Chondrocyte (in vitro differentiated cells): ENCODE results near the gene PPP1CB. TPM values are rescaled to one million over a fixed set of nuclear protein-coding genes. Genes with fewer than 3 reads are reported as not detected.

Experiments
- DNase-seq: peaks from one replicate; pipeline ENCODE4 v3.0.0; 2021; ENCODE audit warnings: mixed read lengths, low spot score
- H3K27ac Mint-ChIP-seq: one replicate; pipeline ENCODE4 v1.8.0; 2021; ENCODE audit warnings: mild to moderate bottlenecking, moderate library complexity, mixed read lengths; ENCODE audit not compliant: unreplicated experiment
- H3K27me3 Mint-ChIP-seq: 2 replicates; pipeline ENCODE4 v1.8.0; 2021; ENCODE audit warnings: low read depth, mixed read lengths
- H3K36me3 Mint-ChIP-seq: 2 replicates; pipeline ENCODE4 v1.8.0; 2021; ENCODE audit warnings: low read depth, mixed read lengths
- H3K4me1 Mint-ChIP-seq: 2 replicates; pipeline ENCODE4 v1.8.0; 2021; ENCODE audit warnings: low read depth, mild to moderate bottlenecking, mixed read lengths
- H3K4me3 Mint-ChIP-seq: one replicate; pipeline ENCODE4 v1.8.0; 2021; ENCODE audit warnings: mild to moderate bottlenecking, moderate library complexity, mixed read lengths; ENCODE audit not compliant: unreplicated experiment
- H3K9me3 Mint-ChIP-seq: 2 replicates; pipeline ENCODE4 v1.8.0; 2021; ENCODE audit warnings: low read depth, mixed read lengths
- total RNA-seq: library from RNA; stranded (reverse); gene quantifications from 3 replicates; pipeline ENCODE4 v1.2.1, GENCODE V29; 2021
- TF ChIP-seq, protein P1 (sequence below): fragments of 200-600 bp; sonication (generic); IDR thresholded peaks from 2 replicates; pipeline ENCODE4 v1.5.0; 2021; ENCODE audit warnings: antibody characterized with exemption, mild to moderate bottlenecking, moderate library complexity

The PPP1CB gene
- total RNA-seq, 1 donor from 2014 or later: 447 TPM

DNA sequence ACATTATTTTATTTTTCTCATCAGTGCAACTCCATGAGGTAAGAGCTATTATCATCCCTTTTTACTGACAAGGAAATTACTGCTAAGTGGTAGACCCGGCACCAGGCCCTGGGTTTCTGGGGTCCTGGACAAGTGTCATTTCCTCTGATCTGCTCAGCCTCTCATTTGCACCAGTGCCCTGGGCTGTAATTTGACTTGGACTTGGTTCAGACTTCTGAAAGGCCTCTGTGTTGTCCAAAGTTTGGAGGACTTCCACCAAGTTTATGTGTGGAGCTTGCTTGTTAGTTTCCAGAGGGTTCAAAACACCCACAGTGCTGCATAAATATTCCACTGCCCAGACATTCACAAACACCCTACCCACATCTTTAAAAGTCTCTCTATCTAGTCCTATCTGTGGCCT is 44.0 kb upstream of the PPP1CB start:
- no peak overlapping the region for H3K4me3 Mint-ChIP-seq
- H3K27me3 Mint-ChIP-seq: no peaks in the 10 kb centered on the region
- H3K36me3 Mint-ChIP-seq: peaks cover 4% of the 10 kb centered on the region
- no peak for DNase-seq
- TF ChIP-seq, protein P1, sequence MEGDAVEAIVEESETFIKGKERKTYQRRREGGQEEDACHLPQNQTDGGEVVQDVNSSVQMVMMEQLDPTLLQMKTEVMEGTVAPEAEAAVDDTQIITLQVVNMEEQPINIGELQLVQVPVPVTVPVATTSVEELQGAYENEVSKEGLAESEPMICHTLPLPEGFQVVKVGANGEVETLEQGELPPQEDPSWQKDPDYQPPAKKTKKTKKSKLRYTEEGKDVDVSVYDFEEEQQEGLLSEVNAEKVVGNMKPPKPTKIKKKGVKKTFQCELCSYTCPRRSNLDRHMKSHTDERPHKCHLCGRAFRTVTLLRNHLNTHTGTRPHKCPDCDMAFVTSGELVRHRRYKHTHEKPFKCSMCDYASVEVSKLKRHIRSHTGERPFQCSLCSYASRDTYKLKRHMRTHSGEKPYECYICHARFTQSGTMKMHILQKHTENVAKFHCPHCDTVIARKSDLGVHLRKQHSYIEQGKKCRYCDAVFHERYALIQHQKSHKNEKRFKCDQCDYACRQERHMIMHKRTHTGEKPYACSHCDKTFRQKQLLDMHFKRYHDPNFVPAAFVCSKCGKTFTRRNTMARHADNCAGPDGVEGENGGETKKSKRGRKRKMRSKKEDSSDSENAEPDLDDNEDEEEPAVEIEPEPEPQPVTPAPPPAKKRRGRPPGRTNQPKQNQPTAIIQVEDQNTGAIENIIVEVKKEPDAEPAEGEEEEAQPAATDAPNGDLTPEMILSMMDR: no peak
- H3K4me1 Mint-ChIP-seq: peaks cover 3% of the 10 kb centered on the region
- peaks cover 14% of the 10 kb centered on the region for H3K9me3 Mint-ChIP-seq
- no peak overlapping the region for H3K27ac Mint-ChIP-seq

DNA sequence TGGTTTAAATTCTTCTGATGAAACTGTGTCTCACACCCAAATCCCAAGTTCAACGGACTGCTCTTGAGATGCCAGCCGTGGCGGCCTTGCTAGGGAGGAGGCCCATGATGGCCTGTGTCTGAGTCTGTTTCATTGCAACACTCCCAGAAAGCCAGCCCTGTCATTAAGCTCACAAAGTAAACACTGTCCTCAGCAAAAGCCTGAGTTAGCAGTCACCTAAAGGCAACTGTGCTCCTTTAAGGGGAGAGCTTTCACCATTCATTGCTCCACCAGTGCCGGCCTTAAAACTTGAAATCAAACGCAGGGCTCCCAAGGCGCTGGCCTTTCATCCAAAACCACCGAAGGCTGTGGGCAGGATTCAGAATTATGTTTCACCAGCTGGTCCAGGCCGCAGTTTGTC is 42.5 kb upstream of the PPP1CB start:
- peaks cover 11% of the 10 kb centered on the region for H3K4me1 Mint-ChIP-seq
- H3K4me3 Mint-ChIP-seq: no peak overlapping the region
- H3K27me3 Mint-ChIP-seq: no peaks in the 10 kb centered on the region
- peaks cover 4% of the 10 kb centered on the region for H3K36me3 Mint-ChIP-seq
- DNase-seq: no peak
- H3K27ac Mint-ChIP-seq: no peak overlapping the region
- TF ChIP-seq, protein P1: no peak
- H3K9me3 Mint-ChIP-seq: peaks cover 14% of the 10 kb centered on the region

DNA sequence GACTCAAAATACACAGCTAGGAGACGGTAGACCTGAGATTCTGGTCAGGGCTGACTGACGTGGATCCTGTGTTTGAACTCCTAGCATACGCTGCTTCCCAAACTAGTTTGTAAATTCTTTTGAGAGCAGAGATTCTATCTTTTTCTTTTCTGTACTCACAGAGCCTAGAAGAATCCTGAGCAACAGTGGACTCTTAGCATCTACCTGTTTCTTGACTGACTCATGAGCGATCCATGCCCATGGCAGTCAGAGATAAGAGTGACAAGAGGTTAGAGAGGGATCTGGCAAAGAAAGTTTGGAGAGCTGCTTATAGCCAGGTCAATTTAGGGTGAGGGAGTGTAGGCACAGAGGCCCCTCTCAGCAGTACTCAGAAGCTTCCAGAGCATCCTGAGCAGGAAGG is 41.1 kb upstream of the PPP1CB start:
- no peaks in the 10 kb centered on the region for H3K27me3 Mint-ChIP-seq
- no peak overlapping the region for H3K4me3 Mint-ChIP-seq
- peaks cover 11% of the 10 kb centered on the region for H3K4me1 Mint-ChIP-seq
- peaks cover 3% of the 10 kb centered on the region for H3K36me3 Mint-ChIP-seq
- H3K9me3 Mint-ChIP-seq: peaks cover 4% of the 10 kb centered on the region
- TF ChIP-seq, protein P1: no peak
- H3K27ac Mint-ChIP-seq: no peak overlapping the region
- no peak for DNase-seq

DNA sequence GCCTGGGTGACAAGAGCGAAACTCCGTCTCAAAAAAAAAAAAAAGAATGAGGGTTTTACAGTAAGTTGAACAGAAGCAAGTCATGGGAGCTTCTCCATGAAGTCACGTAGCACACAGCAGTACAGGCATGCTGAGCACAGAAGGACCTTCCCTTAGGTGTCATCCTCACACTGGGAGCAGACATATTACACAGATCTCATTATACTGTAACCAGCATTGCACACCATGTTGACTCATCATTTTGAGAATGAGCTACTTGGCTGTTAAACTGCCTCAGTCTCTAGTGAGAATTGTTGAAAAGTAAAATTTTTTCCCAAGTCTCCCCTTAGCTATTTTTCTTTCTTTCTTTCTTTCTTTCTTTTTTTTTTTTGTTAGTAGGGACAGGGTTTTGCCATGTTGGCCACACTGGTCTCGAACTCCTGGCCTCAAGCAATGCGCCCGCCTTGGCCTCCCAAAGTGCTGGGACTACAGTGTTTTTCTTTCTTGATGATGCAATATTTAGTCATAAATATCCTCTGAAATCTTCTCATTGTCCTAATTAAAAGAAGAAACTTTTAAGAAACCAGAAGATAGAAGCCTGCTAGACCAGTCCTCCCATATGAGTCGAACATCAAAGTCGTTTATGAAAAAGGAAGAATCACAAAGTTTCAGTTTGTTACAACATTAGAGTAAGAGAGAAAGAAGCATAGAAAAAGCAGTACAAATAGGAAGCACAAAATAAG is 37.9 kb upstream of the PPP1CB start:
- Mint-ChIP-seq H3K36me3 (no peaks in the 10 kb centered on the region), H3K4me3 (no peak overlapping the region), H3K9me3 (no peaks in the 10 kb centered on the region), H3K27ac (peak overlapping the region; percentile 74), H3K4me1 (peaks cover 40% of the 10 kb centered on the region), H3K27me3 (no peaks in the 10 kb centered on the region)
- DNase-seq: no peak
- TF ChIP-seq, protein P1: no peak

DNA sequence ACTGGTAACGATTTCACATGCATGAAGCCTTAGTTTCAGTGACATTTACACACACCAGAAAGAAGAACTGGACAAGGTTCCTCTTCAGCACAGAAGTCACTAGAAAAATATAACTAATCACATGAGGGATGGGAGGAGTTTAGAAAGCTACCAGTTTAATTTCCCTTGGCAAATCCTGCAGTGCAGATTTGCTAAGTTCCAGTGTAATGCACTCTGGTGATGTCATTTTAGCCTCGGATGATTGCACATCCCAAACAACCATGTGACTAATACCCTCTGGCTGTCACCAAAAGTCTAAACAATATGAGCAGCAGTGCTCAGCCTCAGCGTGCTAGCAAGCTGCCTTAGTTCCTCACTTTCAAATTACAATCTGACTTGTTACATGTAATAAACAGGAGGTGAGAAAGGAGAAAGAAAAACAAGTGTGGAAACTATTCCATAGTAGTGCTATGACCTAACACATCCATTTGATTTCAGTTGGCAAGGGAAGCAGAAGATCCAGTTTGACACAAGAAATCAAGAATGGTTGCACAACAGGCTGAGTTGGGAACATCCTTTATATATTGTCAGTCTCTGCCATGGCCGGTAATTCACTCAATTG is 35.3 kb upstream of the PPP1CB start:
- TF ChIP-seq, protein P1: no peak
- Mint-ChIP-seq H3K27me3 (no peaks in the 10 kb centered on the region), H3K4me3 (no peak overlapping the region), H3K4me1 (peaks cover 42% of the 10 kb centered on the region), H3K9me3 (no peaks in the 10 kb centered on the region), H3K36me3 (no peaks in the 10 kb centered on the region), H3K27ac (peak overlapping the region; percentile 93)
- DNase-seq: no peak
